GM18508 (cell line): ENCODE data around the gene C19orf73.
"Not testable (repeated sequence)": the region's sequence is repeated elsewhere in the genome, so short reads cannot be mapped to it uniquely, and the experiment has no call there.

Experiments
- ATAC-seq: cut with Tn5 transposase; IDR thresholded peaks from one replicate; pipeline ENCODE4 v1.9.1; 2021; ENCODE audit warnings: moderate number of reproducible peaks; ENCODE audit not compliant: insufficient read depth, unreplicated experiment

Gene C19orf73

GRCh38 chr19:49149652-49150105 is 30.7 kb upstream of the C19orf73 start:
- no peak for ATAC-seq

- no peak for ATAC-seq
These were observed 30.1 kb upstream of the C19orf73 start for GRCh38 chr19:49148784-49149651.

- ATAC-seq, result no peak
These were observed 29.2 kb upstream of the C19orf73 start for GRCh38 chr19:49148044-49148682.

GRCh38 chr19:49146408-49146770 is 27.4 kb upstream of the C19orf73 start:
- ATAC-seq, result not testable (repeated sequence)

GRCh38 chr19:49145573-49146407 is 26.8 kb upstream of the C19orf73 start:
- no peak for ATAC-seq

GRCh38 chr19:49142866-49143335 is 24.0 kb upstream of the C19orf73 start:
- ATAC-seq, result no peak

- ATAC-seq, result no peak
These were observed 22.4 kb upstream of the C19orf73 start for GRCh38 chr19:49141352-49141751.

GRCh38 chr19:49140951-49141350 is 22.0 kb upstream of the C19orf73 start:
- ATAC-seq, result no peak

- no peak for ATAC-seq
These were observed 17.8 kb upstream of the C19orf73 start for GRCh38 chr19:49136771-49137171.

GRCh38 chr19:49135686-49136085 is 16.7 kb upstream of the C19orf73 start:
- no peak for ATAC-seq

GRCh38 chr19:49133621-49134454 is 14.9 kb upstream of the C19orf73 start:
- ATAC-seq, result no peak

GRCh38 chr19:49132974-49133609 is 14.1 kb upstream of the C19orf73 start:
- ATAC-seq, result no peak

GRCh38 chr19:49130325-49130724 is 11.4 kb upstream of the C19orf73 start:
- ATAC-seq, result no peak

GRCh38 chr19:49129238-49129583 is 10.3 kb upstream of the C19orf73 start:
- no peak for ATAC-seq

GRCh38 chr19:49128545-49129237 is 9.7 kb upstream of the C19orf73 start:
- ATAC-seq, result no peak

- ATAC-seq, result no peak
These were observed 9.0 kb upstream of the C19orf73 start for GRCh38 chr19:49127674-49128544.

GRCh38 chr19:49127225-49127624 is 8.3 kb upstream of the C19orf73 start:
- not testable (repeated sequence) for ATAC-seq

- no peak for ATAC-seq
These were observed 7.6 kb upstream of the C19orf73 start for GRCh38 chr19:49126575-49126974.
